Breast epithelium (tissue), 3 donors: ENCODE data around the gene NTS.

ENCODE experiments used
- POLR2A ChIP-seq: fragments of 450-650 bp; IDR thresholded peaks from one replicate; pipeline ENCODE4 v1.6.1; 2016; ENCODE audit warnings: antibody characterized with exemption, mild to moderate bottlenecking, moderate library complexity
- POLR2AphosphoS5 ChIP-seq, 3 donors: sonication (generic); formaldehyde crosslinking; IDR thresholded peaks; one replicate each; pipeline ENCODE4 v1.6.1; 2017; ENCODE audit warnings: antibody characterized with exemption in 3 of 3
- TF ChIP-seq, protein P1 (sequence below), 3 donors: fragments of 450-650 bp; IDR thresholded peaks; one replicate each; pipeline ENCODE4 v1.5.1; 2016 to 2017; ENCODE audit warnings: antibody characterized with exemption in 3 of 3, mild to moderate bottlenecking in 3 of 3, moderate library complexity in 3 of 3

- TF ChIP-seq POLR2AphosphoS5 (IDR thresholded peaks at IDR 0.05) (no peak), POLR2A (no peak)
- TF ChIP-seq, protein P1, sequence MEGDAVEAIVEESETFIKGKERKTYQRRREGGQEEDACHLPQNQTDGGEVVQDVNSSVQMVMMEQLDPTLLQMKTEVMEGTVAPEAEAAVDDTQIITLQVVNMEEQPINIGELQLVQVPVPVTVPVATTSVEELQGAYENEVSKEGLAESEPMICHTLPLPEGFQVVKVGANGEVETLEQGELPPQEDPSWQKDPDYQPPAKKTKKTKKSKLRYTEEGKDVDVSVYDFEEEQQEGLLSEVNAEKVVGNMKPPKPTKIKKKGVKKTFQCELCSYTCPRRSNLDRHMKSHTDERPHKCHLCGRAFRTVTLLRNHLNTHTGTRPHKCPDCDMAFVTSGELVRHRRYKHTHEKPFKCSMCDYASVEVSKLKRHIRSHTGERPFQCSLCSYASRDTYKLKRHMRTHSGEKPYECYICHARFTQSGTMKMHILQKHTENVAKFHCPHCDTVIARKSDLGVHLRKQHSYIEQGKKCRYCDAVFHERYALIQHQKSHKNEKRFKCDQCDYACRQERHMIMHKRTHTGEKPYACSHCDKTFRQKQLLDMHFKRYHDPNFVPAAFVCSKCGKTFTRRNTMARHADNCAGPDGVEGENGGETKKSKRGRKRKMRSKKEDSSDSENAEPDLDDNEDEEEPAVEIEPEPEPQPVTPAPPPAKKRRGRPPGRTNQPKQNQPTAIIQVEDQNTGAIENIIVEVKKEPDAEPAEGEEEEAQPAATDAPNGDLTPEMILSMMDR (IDR thresholded peaks at IDR 0.05), result no peak
These were observed 45.5 kb upstream of the NTS start for GRCh38 chr12:85828576-85828975.
